ENCODE measurements around the gene DCAF11.

DCAF11 gene

DNA sequence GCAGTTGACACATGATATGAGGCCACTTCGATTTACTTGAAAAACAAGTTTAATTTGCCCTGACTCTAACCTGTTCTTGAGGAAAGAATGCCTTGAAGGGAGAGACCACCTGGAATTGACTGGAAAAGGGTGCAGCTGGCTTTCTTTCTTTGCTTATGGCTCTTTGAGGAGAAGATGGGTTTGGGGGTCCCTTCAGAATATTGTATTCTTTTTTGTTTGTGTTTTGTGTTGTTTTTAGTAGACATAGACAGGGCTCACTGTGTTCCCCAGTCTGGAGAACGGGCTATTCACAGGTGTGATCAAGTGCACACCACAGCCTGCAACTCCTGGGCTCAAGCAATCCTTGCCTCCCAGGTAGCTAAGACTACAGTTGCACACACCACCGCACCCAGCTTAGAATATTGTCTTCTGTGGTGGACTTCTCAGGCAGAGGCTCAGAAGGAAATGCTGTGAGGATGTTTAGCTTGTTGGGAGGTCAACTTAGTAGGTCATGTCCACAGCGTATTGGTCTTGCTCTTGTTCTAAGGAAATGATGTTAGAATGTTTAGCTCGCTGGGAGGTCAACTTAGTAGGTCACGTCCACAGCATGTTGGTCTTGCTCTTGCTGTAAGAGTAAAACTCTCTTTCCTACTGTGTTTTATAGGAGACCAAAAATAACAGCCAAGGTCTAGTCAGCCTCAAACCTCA lies 1.7 kb downstream of the DCAF11 start:
- no peaks in the 10 kb centered on the region for H3K27me3 ChIP-seq (ENCODE audit: insufficient read depth, poor library complexity, severe bottlenecking)
- DNase-seq (ENCODE audit: low spot score) (no peak), ATAC-seq (ENCODE audit: low read depth) (no peak)
- peak overlapping the region; percentile 57 for H3K4me3 ChIP-seq (ENCODE audit: severe bottlenecking)
- TF ChIP-seq, protein P1, sequence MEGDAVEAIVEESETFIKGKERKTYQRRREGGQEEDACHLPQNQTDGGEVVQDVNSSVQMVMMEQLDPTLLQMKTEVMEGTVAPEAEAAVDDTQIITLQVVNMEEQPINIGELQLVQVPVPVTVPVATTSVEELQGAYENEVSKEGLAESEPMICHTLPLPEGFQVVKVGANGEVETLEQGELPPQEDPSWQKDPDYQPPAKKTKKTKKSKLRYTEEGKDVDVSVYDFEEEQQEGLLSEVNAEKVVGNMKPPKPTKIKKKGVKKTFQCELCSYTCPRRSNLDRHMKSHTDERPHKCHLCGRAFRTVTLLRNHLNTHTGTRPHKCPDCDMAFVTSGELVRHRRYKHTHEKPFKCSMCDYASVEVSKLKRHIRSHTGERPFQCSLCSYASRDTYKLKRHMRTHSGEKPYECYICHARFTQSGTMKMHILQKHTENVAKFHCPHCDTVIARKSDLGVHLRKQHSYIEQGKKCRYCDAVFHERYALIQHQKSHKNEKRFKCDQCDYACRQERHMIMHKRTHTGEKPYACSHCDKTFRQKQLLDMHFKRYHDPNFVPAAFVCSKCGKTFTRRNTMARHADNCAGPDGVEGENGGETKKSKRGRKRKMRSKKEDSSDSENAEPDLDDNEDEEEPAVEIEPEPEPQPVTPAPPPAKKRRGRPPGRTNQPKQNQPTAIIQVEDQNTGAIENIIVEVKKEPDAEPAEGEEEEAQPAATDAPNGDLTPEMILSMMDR (IDR thresholded peaks at IDR 0.05; ENCODE audit: poor library complexity, severe bottlenecking): no peak
- peaks cover 45% of the 10 kb centered on the region for H3K36me3 ChIP-seq (ENCODE audit: low read depth)
- H3K27ac ChIP-seq (ENCODE audit: poor library complexity, severe bottlenecking): no peak overlapping the region
- H3K9me3 ChIP-seq (ENCODE audit: severe bottlenecking): no peaks in the 10 kb centered on the region
- H3K4me1 ChIP-seq (ENCODE audit: insufficient read depth, poor library complexity, severe bottlenecking): peaks cover 4% of the 10 kb centered on the region

DNA sequence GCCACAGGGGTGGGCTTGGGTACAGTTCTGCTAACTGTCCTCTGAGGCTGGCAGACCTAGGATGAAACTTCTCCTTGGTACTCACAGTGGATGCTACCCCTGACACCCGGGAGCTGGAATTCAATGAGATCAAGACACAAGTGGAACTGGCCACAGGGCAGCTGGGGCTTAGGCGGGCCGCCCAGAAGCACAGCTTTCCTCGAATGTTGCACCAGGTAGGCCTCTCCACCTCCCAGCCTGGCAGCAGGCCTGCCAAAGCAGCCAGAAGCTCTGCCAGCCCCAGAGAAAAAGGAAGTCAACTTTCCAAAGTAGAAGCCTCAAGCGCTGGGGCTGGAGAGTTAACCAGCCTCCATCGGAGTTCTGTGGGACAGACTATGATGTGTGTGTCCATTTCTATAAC lies 2.6 kb downstream of the DCAF11 start:
- Histone ChIP-seq H3K4me3 (ENCODE audit: severe bottlenecking) (no peak overlapping the region), H3K36me3 (ENCODE audit: low read depth) (peaks cover 49% of the 10 kb centered on the region), H3K9me3 (ENCODE audit: severe bottlenecking) (no peaks in the 10 kb centered on the region), H3K4me1 (ENCODE audit: insufficient read depth, poor library complexity, severe bottlenecking) (peaks cover 4% of the 10 kb centered on the region), H3K27ac (ENCODE audit: poor library complexity, severe bottlenecking) (no peak overlapping the region), H3K27me3 (ENCODE audit: insufficient read depth, poor library complexity, severe bottlenecking) (no peaks in the 10 kb centered on the region)
- no peak for DNase-seq (ENCODE audit: low spot score)
- ATAC-seq (ENCODE audit: low read depth): no peak
- TF ChIP-seq, protein P1 (IDR thresholded peaks at IDR 0.05; ENCODE audit: poor library complexity, severe bottlenecking): no peak

DNA sequence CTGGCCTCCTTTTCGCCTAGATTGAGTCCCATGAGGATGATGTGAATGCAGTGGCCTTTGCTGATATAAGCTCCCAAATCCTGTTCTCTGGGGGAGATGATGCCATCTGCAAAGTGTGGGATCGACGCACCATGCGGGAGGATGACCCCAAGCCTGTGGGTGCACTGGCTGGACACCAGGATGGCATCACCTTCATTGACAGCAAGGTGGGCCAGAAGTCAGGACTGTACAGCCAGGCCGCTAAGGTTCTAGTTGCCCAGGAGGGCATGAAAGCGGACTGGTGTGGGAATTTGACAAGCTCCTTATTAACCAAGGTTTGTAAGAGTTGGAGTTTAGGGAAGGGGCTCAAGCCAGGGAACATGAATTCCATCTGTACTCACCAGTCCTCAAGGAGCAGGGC lies 5.1 kb downstream of the DCAF11 start:
- Histone ChIP-seq H3K9me3 (ENCODE audit: severe bottlenecking) (no peaks in the 10 kb centered on the region), H3K27me3 (ENCODE audit: insufficient read depth, poor library complexity, severe bottlenecking) (no peaks in the 10 kb centered on the region), H3K36me3 (ENCODE audit: low read depth) (peaks cover 49% of the 10 kb centered on the region), H3K4me3 (ENCODE audit: severe bottlenecking) (no peak overlapping the region), H3K4me1 (ENCODE audit: insufficient read depth, poor library complexity, severe bottlenecking) (peaks cover 4% of the 10 kb centered on the region), H3K27ac (ENCODE audit: poor library complexity, severe bottlenecking) (no peak overlapping the region)
- TF ChIP-seq, protein P1 (IDR thresholded peaks at IDR 0.05; ENCODE audit: poor library complexity, severe bottlenecking): no peak
- DNase-seq (ENCODE audit: low spot score) (no peak), ATAC-seq (ENCODE audit: low read depth) (no peak)

DNA sequence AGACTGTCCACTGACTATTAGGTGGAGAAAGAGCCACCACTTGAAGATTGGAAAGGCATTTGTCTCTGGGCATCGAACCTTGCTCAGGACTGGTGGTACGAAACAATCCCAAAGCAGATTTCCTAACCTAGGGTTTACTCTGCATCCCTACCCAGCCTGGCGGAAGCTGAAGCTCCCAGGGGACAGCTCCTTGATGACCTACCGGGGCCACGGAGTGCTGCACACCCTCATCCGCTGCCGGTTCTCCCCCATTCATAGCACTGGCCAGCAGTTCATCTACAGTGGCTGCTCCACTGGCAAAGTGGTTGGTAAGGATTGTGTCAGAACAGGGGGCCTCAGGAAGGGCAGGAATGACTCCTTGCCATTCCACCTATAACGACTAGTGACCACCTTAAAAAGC lies 6.6 kb downstream of the DCAF11 start:
- Histone ChIP-seq H3K9me3 (ENCODE audit: severe bottlenecking) (no peaks in the 10 kb centered on the region), H3K36me3 (ENCODE audit: low read depth) (peaks cover 49% of the 10 kb centered on the region)
- ATAC-seq (ENCODE audit: low read depth): no peak

DNA sequence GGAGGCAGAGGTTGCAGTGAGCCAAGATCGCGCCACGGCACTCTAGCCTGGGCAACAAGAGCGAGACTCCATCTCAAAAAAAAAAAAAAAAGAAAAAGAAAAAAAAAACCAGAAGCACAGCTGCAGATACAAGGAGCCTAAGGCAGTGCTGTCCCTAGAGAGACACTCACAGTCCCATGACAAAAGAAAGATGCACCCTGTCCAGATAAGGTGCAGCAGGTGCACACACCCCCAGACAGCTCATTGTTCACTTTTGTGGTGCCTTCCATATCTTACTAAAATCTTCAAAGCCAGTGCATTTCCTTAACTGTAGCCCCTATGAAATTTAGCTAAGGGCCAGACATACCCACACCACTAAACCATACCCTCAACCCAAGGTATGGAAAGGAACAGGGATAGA lies 7.8 kb downstream of the DCAF11 start:
- Histone ChIP-seq H3K4me1 (ENCODE audit: insufficient read depth, poor library complexity, severe bottlenecking) (no peaks in the 10 kb centered on the region), H3K4me3 (ENCODE audit: severe bottlenecking) (no peak overlapping the region), H3K27ac (ENCODE audit: poor library complexity, severe bottlenecking) (no peak overlapping the region), H3K27me3 (ENCODE audit: insufficient read depth, poor library complexity, severe bottlenecking) (no peaks in the 10 kb centered on the region), H3K9me3 (ENCODE audit: severe bottlenecking) (no peaks in the 10 kb centered on the region), H3K36me3 (ENCODE audit: low read depth) (peaks cover 38% of the 10 kb centered on the region)
- ATAC-seq (ENCODE audit: low read depth) (no peak), DNase-seq (ENCODE audit: low spot score) (no peak)
- TF ChIP-seq, protein P1 (IDR thresholded peaks at IDR 0.05; ENCODE audit: poor library complexity, severe bottlenecking): no peak

More for the DNA sequence above, 6.6 kb downstream of the DCAF11 start:
- DNase-seq (ENCODE audit: low spot score): no peak
- Histone ChIP-seq H3K27me3 (ENCODE audit: insufficient read depth, poor library complexity, severe bottlenecking) (no peaks in the 10 kb centered on the region), H3K4me3 (ENCODE audit: severe bottlenecking) (no peak overlapping the region), H3K4me1 (ENCODE audit: insufficient read depth, poor library complexity, severe bottlenecking) (no peaks in the 10 kb centered on the region), H3K27ac (ENCODE audit: poor library complexity, severe bottlenecking) (no peak overlapping the region)
- TF ChIP-seq, protein P1 (IDR thresholded peaks at IDR 0.05; ENCODE audit: poor library complexity, severe bottlenecking): no peak
